Measurements from ENCODE around the gene DTYMK.

The DTYMK gene

GRCh38 chr2:241686650-241687425 lies at the start of gene DTYMK:
Gene DTYMK (minus strand): TSS chr2:241686815. CDS start chr2:241686783, 32 bp downstream.
- DNase-seq (ENCODE audit: low spot score) = peak; percentile 95

DNA sequence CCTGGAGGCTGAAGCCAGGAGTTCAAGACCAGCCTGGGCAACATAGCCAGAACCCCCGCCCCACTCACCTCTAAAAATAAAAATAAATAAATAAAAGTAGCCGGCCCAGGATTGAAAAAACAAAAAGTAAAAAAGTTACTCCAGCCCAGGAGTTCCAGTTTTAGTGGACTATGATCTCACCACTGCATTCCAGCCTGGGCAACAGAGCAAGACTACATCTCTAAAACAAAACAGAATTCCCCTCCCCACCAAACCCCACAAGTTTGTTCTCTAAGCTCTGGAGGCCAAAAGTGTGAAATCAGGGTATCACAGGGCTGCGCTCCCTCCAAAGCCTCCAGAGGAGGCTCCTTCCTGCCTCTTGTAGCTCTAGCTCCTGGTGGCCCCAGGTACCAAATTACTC lies 49.5 kb upstream of the DTYMK start:
- DNase-seq (ENCODE audit: low spot score) = no peak

DNA sequence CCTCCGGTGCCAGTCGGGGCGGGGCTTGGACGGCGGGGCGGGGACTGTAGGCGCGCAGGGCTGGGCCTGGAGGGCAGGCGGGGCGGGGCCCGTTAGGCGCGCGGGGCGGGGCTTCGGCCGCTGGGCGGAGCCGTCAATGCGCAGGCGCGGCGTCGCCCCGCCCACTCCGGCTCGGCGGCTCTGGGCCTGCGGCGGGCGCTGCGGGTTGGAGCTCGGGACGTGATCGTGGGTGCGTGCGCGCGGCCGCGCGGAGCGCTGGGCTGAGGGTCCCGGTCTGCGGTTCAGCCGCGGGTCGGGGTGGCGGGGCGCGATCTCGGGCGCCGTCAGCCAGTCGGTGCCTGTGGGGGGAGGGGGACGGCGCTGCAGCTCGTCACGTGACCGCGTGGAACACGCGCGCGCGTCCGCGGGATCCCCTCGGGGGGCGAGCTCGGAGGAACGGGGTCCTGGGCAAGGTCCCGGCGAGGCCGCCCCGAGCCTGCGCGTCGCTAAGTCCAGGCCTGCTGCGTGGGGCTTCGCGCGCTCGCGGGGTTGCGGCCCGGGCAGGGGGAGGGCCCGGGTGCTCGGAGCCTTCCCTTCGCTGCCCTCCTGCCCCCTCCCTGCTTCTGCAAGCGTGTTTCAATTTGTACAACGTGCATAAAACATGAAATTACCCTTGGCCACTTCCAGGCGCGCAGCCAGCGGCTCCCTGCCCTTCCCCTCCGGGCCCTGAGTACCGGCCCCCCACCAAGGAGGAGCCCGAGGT lies 48.0 kb upstream of the DTYMK start, which contains the start of gene D2HGDH:
Gene D2HGDH (plus strand): TSS at position 164 of the 742 bp plus-strand sequence. CDS start 595 bp downstream, outside the sequence.
- DNase-seq (ENCODE audit: low spot score) = peak; percentile 81

GRCh38 chr2:241734208-241734466 lies 47.5 kb upstream of the DTYMK start:
- no peak for DNase-seq (ENCODE audit: low spot score)

DNA sequence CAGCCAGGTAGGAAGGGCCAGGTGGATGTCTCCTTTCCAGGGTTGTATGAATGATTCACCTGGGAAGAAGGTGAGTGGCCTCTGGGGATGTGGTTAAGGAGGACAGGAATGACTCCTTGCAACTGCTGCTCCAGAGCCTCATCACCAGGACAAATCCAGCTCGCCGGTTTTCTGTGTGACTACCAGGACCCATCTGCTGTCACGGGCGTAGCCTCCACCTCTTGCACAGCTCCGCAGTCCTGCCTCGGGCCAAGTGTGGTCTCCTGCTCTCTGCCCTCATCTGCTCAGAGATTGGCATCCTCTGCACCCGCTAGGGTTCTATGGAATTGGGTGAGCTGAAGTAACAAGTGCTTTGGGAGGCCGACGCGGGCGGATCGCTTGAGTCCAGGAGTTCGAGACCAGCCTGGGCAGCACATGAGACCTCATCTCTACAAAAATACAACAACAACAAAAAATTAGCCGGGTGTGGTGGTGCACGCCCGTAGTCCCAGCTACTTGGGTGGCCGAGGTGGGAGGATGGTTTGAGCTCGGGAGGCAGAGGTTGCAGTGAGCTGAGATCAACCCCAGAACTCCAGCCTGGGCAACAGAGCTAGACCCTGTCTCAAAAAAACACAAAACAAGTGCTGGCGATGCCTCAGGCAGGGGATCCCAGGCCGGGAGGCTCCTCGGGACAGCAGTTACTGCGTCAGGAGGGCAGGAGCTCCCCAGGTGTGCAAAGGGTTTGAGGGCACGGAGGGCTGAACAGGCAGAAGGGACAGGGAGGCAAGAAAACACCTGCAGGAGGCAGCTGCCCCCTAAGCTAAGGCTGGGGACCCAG lies 47.0 kb upstream of the DTYMK start:
- no peak for DNase-seq (ENCODE audit: low spot score)

- peak; percentile 14 for DNase-seq (ENCODE audit: low spot score)
These were observed 46.0 kb upstream of the DTYMK start for GRCh38 chr2:241732513-241733186.

DNA sequence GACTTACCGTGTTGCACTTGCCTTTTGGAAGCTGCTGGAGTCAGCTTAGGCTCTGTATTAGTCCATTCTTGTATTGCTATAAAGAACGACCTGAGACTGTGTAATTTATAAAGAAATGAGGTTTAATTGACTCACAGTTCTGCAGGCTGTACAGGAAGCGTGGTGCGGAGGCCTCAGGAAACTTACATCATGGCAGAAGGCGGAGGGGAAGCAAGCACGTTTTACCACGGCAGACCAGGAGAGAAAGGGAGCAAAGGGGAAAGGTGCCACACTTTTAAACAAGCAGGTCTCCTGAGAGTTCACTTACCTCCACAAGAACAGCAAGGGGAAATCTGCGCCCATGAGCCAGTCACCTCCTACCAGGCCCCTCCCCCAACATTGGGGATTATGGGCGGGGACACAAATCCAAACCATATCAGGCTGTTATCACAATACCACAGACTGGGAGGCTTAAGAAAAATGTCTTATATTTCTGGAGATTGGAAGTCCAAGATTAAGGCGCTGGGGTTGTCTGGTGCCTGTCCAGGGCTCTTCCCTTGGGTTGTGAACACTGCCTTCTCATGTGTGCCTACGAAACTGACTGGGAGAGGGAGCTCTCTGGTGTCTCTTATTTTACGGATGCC lies 44.2 kb upstream of the DTYMK start:
- no peak for DNase-seq (ENCODE audit: low spot score)

DNA sequence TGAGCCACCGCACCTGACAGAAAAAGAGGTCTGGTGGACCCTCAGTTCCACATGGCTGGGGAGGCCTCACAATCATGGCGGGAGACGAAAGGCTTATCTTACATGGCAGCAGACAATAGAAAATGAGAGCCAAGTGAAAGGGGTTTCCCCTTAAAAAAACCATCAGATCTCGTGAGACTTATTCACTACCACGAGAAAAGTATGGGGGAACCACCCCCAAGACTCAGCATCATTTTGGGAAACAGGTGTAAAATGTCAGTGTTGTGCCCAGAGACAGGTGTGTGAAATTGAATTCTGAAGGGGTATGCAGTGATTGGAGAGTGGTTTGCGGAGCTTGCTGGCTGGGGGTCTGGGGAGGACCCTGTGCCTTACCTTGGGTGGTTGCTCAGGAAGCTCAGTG lies 43.3 kb upstream of the DTYMK start:
- DNase-seq (ENCODE audit: low spot score) = no peak

GRCh38 chr2:241728627-241729026 lies 42.0 kb upstream of the DTYMK start:
- no peak for DNase-seq (ENCODE audit: low spot score)

- DNase-seq (ENCODE audit: low spot score) = no peak
These were observed 41.4 kb upstream of the DTYMK start for GRCh38 chr2:241728000-241728399.

- DNase-seq (ENCODE audit: low spot score) = no peak
These were observed 39.8 kb upstream of the DTYMK start for GRCh38 chr2:241726459-241726858.

GRCh38 chr2:241724975-241725870 lies 38.6 kb upstream of the DTYMK start:
- no peak for DNase-seq (ENCODE audit: low spot score)

- no peak for DNase-seq (ENCODE audit: low spot score)
These were observed 37.8 kb upstream of the DTYMK start for GRCh38 chr2:241724259-241724974.

GRCh38 chr2:241722896-241723454 lies 36.4 kb upstream of the DTYMK start:
- no peak for DNase-seq (ENCODE audit: low spot score)

- DNase-seq (ENCODE audit: low spot score) = no peak
These were observed 35.2 kb upstream of the DTYMK start for GRCh38 chr2:241721852-241722251.

DNA sequence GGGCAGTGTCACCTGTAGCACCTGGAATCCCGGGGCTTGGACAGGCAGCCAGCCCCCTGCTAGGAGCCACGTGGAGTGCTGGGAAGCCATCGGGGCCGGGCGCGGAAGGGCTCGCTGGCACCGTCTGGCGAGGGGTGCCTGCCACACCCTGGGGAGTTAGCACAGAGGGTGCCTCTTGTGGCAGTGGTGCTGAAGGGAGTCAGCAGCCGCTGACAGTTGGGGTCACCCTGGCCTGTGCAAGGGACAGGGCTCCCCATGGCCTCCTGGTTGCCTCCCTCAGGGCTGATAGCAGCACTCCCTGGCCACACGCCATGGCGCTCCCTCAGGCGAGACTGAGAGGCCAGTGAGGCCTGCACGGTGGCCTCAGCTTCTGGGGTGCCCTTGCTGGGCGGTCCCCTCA lies 33.9 kb upstream of the DTYMK start:
- no peak for DNase-seq (ENCODE audit: low spot score)

GRCh38 chr2:241720099-241720498 lies 33.5 kb upstream of the DTYMK start:
- no peak for DNase-seq (ENCODE audit: low spot score)

GRCh38 chr2:241719093-241719492 lies 32.5 kb upstream of the DTYMK start:
- no peak for DNase-seq (ENCODE audit: low spot score)

GRCh38 chr2:241708879-241709278 lies 22.3 kb upstream of the DTYMK start:
- no peak for DNase-seq (ENCODE audit: low spot score)

- no peak for DNase-seq (ENCODE audit: low spot score)
These were observed 19.9 kb upstream of the DTYMK start for GRCh38 chr2:241706537-241706936.
